ENCODE measurements around the gene TMEM131L.

Gene TMEM131L

GRCh38 chr4:153684971-153685371, 218.8 kb downstream of the TMEM131L start:
- peak overlapping the region; percentile 34 to 83 (median 71) for H3K4me3 ChIP-seq (ENCODE audit: control insufficient read depth in 1 of 7, extremely low read depth in 1 of 7, insufficient read depth in 4 of 7, low read depth in 2 of 7, low read length in 6 of 7)
- H3K9me3 ChIP-seq (ENCODE audit: control extremely low read depth in 1 of 5, control insufficient read depth in 4 of 5, insufficient read depth in 2 of 5, low read depth in 1 of 5, low read length in 4 of 5), result peaks cover 3 to 29% (median 16%) of the 10 kb centered on the region in 5 experiments
- peaks cover 0 to 17% (median 15%) of the 10 kb centered on the region in 4 experiments for H3K4me1 ChIP-seq (ENCODE audit: control extremely low read depth in 1 of 4, control insufficient read depth in 4 of 4, insufficient read depth in 4 of 4, low read length in 3 of 4)
- H3K36me3 ChIP-seq (ENCODE audit: control insufficient read depth in 4 of 4, insufficient read depth in 4 of 4, low read length in 3 of 4), result peaks cover 0 to 17% (median 6%) of the 10 kb centered on the region in 4 experiments
- ChIA-PET POLR2A (no interaction called here), CTCF (interaction anchor here (1.5 to 1.6 kb wide), 2 partner anchors 25 to 51 kb away, joined by 3 to 7 read pairs; no protein-coding TSS in a partner anchor)
- WGBS (ENCODE audit: insufficient coverage), result 0% methylated on average over 4 of the region's 9 CpGs
- H3K27ac ChIP-seq (ENCODE audit: insufficient read depth in 1 of 2, low read depth in 1 of 2, low read length in 2 of 2, poor library complexity in 1 of 2, severe bottlenecking in 2 of 2), result no peak overlapping the region
- no peak for DNase-seq
- peaks cover 2 to 24% (median 11%) of the 10 kb centered on the region in 5 experiments for H3K27me3 ChIP-seq (replicated peaks in 2 of 5; ENCODE audit: control insufficient read depth in 4 of 5, insufficient read depth in 5 of 5, low read length in 4 of 5)
